HFFc6 (cell line): ENCODE measurements around the gene PIK3C3. TPM values are rescaled to one million over a fixed set of nuclear protein-coding genes. Genes with fewer than 3 reads are reported as not detected.

Source experiments
- DNase-seq: peaks from one replicate; pipeline ENCODE4 v3.0.0-alpha.2; 2018
- H3K27ac Mint-ChIP-seq: 2 replicates; pipeline ENCODE4 v1.8.0; 2020; ENCODE audit warnings: mild to moderate bottlenecking, mixed read lengths
- H3K27me3 Mint-ChIP-seq: 2 replicates; pipeline ENCODE4 v1.8.0; 2021; ENCODE audit warnings: mild to moderate bottlenecking, moderate library complexity, mixed read lengths; ENCODE audit not compliant: insufficient read depth
- H3K36me3 Mint-ChIP-seq: 2 replicates; pipeline ENCODE4 v1.8.0; 2021; ENCODE audit warnings: low read depth, mixed read lengths
- H3K4me1 Mint-ChIP-seq: 2 replicates; pipeline ENCODE4 v1.8.0; 2020; ENCODE audit warnings: low read depth, mixed read lengths
- H3K4me3 Mint-ChIP-seq: 2 replicates; pipeline ENCODE4 v1.8.0; 2020; ENCODE audit warnings: mild to moderate bottlenecking, moderate library complexity, mixed read lengths
- H3K9me3 Mint-ChIP-seq: 2 replicates; pipeline ENCODE4 v1.8.0; 2020; ENCODE audit warnings: mild to moderate bottlenecking, mixed read lengths
- CTCF ChIP-seq: fragments of 200-600 bp; sonication (generic); IDR thresholded peaks from 2 replicates; pipeline ENCODE4 v1.5.0; 2021; ENCODE audit warnings: antibody characterized with exemption, mild to moderate bottlenecking
- total RNA-seq, 6 experiments: library from RNA; stranded (reverse); fragmentation: NEBNext Ultra II Directional; extraction: Animal tissue kit (Norgen Biotek cat#: 25700); gene quantifications; 2 replicates in 1 of 6; 3 replicates in 5 of 6; pipeline ENCODE4 v1.2.3, GENCODE V29; 2021

The PIK3C3 gene
- total RNA-seq, 6 experiments from 2014 or later: 38.3 to 61.7 (median 47.6) TPM

DNA sequence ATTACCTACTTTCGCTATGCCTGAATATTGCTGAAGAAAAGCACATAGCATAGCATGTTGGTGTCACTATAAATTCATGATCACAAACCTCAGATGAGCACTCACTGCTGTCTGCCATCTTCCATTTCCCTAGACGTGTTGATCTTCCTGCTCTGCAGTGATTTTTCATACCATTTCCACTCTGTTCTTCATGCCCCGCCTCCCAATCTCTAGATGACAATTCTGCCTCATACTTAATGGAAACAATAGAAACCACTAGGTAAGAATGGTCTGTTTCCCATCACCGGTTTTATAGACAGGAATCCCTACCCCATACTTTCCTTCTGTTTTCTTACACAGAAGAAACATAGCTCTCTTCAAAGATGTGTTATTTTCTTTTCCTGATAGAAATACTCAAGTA, 63.8 kb downstream of the PIK3C3 start:
- H3K27ac Mint-ChIP-seq: no peak overlapping the region
- peaks cover 16% of the 10 kb centered on the region for H3K36me3 Mint-ChIP-seq
- H3K9me3 Mint-ChIP-seq: no peaks in the 10 kb centered on the region
- H3K4me1 Mint-ChIP-seq: no peaks in the 10 kb centered on the region
- no peak for DNase-seq
- TF ChIP-seq CTCF: no peak
- no peak overlapping the region for H3K4me3 Mint-ChIP-seq
- H3K27me3 Mint-ChIP-seq: no peaks in the 10 kb centered on the region

GRCh38 chr18:42024131-42024530, 69.1 kb downstream of the PIK3C3 start:
- Mint-ChIP-seq H3K36me3 (peaks cover 6% of the 10 kb centered on the region; the same call in 1 of the 2 replicates), H3K27me3 (no peaks in the 10 kb centered on the region), H3K27ac (no peak overlapping the region), H3K4me3 (no peak overlapping the region), H3K9me3 (no peaks in the 10 kb centered on the region), H3K4me1 (no peaks in the 10 kb centered on the region)
- TF ChIP-seq CTCF: no peak
- no peak for DNase-seq

GRCh38 chr18:42025491-42025890, 70.5 kb downstream of the PIK3C3 start:
- H3K4me3 Mint-ChIP-seq: no peak overlapping the region
- TF ChIP-seq CTCF: no peak
- no peaks in the 10 kb centered on the region for H3K9me3 Mint-ChIP-seq
- H3K27ac Mint-ChIP-seq: no peak overlapping the region
- peaks cover 6% of the 10 kb centered on the region; the same call in 1 of the 2 replicates for H3K36me3 Mint-ChIP-seq
- no peaks in the 10 kb centered on the region for H3K27me3 Mint-ChIP-seq
- DNase-seq: no peak
- peaks cover 5% of the 10 kb centered on the region; the same call in 1 of the 2 replicates for H3K4me1 Mint-ChIP-seq

GRCh38 chr18:42025974-42026625, 71.1 kb downstream of the PIK3C3 start:
- H3K4me3 Mint-ChIP-seq: no peak overlapping the region
- peaks cover 6% of the 10 kb centered on the region; the same call in 1 of the 2 replicates for H3K36me3 Mint-ChIP-seq
- no peak overlapping the region for H3K27ac Mint-ChIP-seq
- no peaks in the 10 kb centered on the region for H3K27me3 Mint-ChIP-seq
- no peaks in the 10 kb centered on the region for H3K9me3 Mint-ChIP-seq
- no peak for DNase-seq
- TF ChIP-seq CTCF: no peak
- peaks cover 9% of the 10 kb centered on the region; the same call in 1 of the 2 replicates for H3K4me1 Mint-ChIP-seq

GRCh38 chr18:42028247-42028832, 73.3 kb downstream of the PIK3C3 start:
- Mint-ChIP-seq H3K4me1 (peaks cover 9% of the 10 kb centered on the region; the same call in 1 of the 2 replicates), H3K27me3 (no peaks in the 10 kb centered on the region), H3K27ac (no peak overlapping the region), H3K36me3 (peaks cover 13% of the 10 kb centered on the region), H3K9me3 (no peaks in the 10 kb centered on the region), H3K4me3 (no peak overlapping the region)
- DNase-seq: peak; percentile 32
- peak; percentile 90 for TF ChIP-seq CTCF
